Measurements from ENCODE around the gene HBG2. TPM values are rescaled to one million over a fixed set of nuclear protein-coding genes. Genes with fewer than 3 reads are reported as not detected.
A peak's percentile ranks its signal among the peaks of the same experiment; 100 is the strongest.

Gene HBG2
- total and polyA plus RNA-seq, 9 of the 15 experiments (the other 6 are each of a cell fraction or from before 2014, with no cell fraction given) = 1,626 to 58,619 (median 10,515) TPM

- TF ChIP-seq SREBF2 (CRISPR knock-in tag; IDR thresholded peaks at IDR 0.05) (no peak), ZBTB43 (CRISPR knock-in tag; IDR thresholded peaks at IDR 0.05) (no peak), POLR2A (conservative IDR thresholded peaks at IDR 0.05) (no peak), HIVEP1 (CRISPR knock-in tag; IDR thresholded peaks at IDR 0.05) (no peak), HDAC2 (IDR thresholded peaks at IDR 0.05) (no peak), BACH1 (tag; IDR thresholded peaks at IDR 0.05) (no peak), POLR2AphosphoS2 (IDR thresholded peaks at IDR 0.05; ENCODE audit: low read length) (no peak), SMARCA4 (IDR thresholded peaks at IDR 0.05) (peak; percentile 48; the same call in 1 of the 2 replicates), ZKSCAN1 (IDR thresholded peaks at IDR 0.05; ENCODE audit: low read depth, low read length) (no peak), ETV1 (tag; conservative IDR thresholded peaks at IDR 0.05; ENCODE audit: low read depth) (peak; percentile 19; the same call in 1 of the 2 replicates), ZNF395 (CRISPR knock-in tag; IDR thresholded peaks at IDR 0.05) (no peak), EP300 (IDR thresholded peaks at IDR 0.05; ENCODE audit: low read length) (peak; percentile 47; the same call in 1 of the 2 replicates), MAZ (CRISPR knock-in tag; conservative IDR thresholded peaks at IDR 0.05 in 1 of 2, IDR thresholded peaks at IDR 0.05 in 1 of 2) (0 out of 4 replicates have a peak, but pooled peaks of 1 of the 2 experiments have one; percentile 9), HNRNPUL1 (IDR thresholded peaks at IDR 0.05; ENCODE audit: low read length) (no peak), ZBTB7A (IDR thresholded peaks at IDR 0.05; ENCODE audit: borderline replicate concordance, control insufficient read depth, low read depth, low read length) (no peak), ZZZ3 (IDR thresholded peaks at IDR 0.05) (no peak)
- TF ChIP-seq, protein P1, sequence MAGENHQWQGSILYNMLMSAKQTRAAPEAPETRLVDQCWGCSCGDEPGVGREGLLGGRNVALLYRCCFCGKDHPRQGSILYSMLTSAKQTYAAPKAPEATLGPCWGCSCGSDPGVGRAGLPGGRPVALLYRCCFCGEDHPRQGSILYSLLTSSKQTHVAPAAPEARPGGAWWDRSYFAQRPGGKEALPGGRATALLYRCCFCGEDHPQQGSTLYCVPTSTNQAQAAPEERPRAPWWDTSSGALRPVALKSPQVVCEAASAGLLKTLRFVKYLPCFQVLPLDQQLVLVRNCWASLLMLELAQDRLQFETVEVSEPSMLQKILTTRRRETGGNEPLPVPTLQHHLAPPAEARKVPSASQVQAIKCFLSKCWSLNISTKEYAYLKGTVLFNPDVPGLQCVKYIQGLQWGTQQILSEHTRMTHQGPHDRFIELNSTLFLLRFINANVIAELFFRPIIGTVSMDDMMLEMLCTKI (IDR thresholded peaks at IDR 0.05; ENCODE audit: partially characterized antibody) = no peak
- TF ChIP-seq, protein P2, sequence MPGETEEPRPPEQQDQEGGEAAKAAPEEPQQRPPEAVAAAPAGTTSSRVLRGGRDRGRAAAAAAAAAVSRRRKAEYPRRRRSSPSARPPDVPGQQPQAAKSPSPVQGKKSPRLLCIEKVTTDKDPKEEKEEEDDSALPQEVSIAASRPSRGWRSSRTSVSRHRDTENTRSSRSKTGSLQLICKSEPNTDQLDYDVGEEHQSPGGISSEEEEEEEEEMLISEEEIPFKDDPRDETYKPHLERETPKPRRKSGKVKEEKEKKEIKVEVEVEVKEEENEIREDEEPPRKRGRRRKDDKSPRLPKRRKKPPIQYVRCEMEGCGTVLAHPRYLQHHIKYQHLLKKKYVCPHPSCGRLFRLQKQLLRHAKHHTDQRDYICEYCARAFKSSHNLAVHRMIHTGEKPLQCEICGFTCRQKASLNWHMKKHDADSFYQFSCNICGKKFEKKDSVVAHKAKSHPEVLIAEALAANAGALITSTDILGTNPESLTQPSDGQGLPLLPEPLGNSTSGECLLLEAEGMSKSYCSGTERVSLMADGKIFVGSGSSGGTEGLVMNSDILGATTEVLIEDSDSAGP (CRISPR knock-in tag; IDR thresholded peaks at IDR 0.05) = no peak
These were observed 29.8 kb downstream of the HBG2 start (continued) for GRCh38 chr11:5224538-5225479.
